Cerebellar cortex (tissue), 1 donor: ENCODE data around the gene PHYKPL.

ENCODE experiments used
- DNase-seq: peaks from one replicate; pipeline ENCODE4 v3.0.0-alpha.2; 2015; ENCODE audit warnings: low spot score

The PHYKPL gene

DNA sequence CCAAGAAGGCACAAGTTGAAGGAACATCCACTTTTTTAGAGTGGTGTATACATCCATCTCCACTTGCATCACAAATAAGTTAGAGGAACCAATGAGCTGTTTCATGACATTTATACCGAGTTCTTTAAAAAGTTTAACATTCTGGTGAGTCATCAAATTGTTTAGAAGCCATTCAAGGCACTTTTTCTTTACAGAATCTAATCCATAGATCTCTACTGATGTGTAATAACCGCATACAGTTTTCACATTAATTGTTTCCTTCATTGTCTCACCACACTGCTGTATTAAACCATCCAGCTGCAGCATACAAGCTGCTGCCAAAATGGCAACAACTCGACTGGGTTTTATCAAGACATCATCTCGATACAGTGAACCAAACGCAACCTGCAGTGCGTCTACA is 46.2 kb downstream of the PHYKPL start:
- DNase-seq = no peak

DNA sequence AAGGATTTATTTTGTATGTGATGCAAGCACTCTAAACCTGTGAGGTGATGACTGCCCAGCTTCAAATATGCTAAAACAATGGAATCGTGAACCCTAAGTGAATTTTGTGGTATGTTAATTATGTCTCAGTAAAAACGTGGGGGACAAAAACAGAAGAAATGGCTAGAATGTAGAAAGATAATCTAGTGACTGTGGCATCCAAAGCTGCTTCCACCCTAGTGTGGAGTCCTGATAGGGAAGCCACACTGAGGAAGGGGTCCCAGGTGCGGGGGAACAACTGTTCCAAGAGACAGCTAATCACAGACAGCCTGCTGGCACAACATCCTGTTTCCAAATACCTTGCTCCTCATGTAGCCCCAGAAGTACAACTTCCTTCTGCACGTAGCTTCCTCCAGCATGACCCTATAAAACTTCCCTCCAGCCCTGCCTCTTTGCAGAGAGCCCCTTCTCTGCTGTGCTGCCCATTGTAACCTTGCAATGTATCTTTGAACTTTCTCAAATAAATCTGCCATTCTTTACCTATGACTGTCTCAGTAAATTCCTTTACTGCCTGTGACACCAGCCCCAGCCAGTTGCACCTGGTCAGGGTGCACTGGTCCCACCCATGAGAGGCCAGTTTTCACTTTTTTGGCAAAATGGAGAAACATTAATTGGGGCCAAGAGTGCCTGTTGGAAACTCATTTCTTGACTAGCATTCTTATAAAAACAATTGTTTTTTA is 50.3 kb downstream of the PHYKPL start:
- DNase-seq = no peak

DNA sequence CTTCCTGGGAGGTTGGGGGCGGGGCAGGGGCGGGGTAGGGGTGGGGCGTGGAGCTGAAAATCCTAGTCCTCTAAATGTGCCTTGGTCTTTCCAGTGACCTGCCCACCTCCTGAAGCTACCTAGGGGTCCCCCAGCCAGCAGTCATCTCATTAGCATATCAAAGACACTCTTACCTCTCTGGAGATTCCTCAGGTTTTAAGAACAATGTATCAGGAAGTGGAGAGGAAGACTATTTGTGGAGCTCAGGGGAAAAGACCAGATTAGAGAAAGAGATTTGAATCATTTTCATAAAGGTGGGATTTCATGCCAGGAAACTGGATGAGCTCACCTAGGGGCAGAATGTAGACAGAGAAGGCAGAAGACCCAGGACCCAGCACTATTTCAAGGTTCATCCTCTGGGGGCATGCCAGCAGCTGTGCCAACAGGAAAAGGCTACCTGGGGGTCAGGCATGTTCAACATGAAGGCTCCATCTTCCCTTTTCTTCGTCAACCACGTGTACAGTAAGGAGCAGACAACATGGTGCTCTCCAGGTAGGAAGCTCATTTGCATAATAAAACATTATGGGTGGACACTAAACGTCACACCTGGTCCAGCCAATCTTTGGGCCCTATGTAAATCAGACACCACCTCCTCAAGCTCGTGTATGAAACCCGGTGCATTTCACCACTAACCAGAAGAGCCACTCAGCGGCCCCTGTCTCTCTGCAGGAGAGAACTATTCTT is 52.3 kb downstream of the PHYKPL start:
- DNase-seq = no peak

- DNase-seq = no peak
These were observed 55.0 kb downstream of the PHYKPL start for GRCh38 chr5:178177569-178177968.

DNA sequence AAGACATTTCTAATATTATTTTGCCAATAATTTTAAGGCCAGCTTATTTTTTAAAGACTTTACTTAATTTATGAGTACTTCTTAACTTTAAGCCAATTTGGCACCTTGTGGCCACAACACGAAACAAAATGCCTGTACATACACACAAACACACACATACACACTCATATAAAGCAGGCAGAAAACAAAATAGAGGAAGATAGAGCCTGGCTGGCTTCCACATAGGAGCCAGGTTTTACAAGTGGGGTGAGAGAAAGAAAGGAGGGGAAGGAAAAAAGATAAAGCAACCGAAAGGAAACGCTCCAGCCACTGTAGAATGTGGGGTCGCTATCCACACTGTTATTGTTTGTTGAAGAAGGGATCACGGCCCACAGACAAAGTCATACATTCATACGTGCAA is 55.8 kb downstream of the PHYKPL start:
- DNase-seq = no peak

DNA sequence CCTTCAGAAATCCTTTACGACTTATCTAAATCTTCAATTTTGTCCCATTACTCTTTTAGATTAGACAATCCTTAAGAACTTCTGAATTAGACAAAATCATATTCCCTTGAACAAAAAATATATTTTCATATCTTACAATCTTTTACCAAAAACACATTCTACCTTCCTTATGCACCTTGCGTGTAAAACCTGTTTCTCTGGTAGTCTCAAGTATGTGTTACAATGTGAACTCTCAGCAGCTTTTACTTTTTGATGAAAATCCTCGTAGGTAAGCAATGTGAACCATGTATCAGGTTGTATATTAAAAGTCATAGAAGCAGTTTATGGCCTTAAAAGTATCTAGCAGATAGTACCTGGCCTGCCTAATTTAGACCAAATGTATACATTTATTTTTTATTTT is 58.1 kb downstream of the PHYKPL start:
- no peak for DNase-seq

GRCh38 chr5:178170455-178170854 is 62.1 kb downstream of the PHYKPL start:
- DNase-seq = no peak

GRCh38 chr5:178165581-178165980 is 67.0 kb downstream of the PHYKPL start:
- no peak for DNase-seq

DNA sequence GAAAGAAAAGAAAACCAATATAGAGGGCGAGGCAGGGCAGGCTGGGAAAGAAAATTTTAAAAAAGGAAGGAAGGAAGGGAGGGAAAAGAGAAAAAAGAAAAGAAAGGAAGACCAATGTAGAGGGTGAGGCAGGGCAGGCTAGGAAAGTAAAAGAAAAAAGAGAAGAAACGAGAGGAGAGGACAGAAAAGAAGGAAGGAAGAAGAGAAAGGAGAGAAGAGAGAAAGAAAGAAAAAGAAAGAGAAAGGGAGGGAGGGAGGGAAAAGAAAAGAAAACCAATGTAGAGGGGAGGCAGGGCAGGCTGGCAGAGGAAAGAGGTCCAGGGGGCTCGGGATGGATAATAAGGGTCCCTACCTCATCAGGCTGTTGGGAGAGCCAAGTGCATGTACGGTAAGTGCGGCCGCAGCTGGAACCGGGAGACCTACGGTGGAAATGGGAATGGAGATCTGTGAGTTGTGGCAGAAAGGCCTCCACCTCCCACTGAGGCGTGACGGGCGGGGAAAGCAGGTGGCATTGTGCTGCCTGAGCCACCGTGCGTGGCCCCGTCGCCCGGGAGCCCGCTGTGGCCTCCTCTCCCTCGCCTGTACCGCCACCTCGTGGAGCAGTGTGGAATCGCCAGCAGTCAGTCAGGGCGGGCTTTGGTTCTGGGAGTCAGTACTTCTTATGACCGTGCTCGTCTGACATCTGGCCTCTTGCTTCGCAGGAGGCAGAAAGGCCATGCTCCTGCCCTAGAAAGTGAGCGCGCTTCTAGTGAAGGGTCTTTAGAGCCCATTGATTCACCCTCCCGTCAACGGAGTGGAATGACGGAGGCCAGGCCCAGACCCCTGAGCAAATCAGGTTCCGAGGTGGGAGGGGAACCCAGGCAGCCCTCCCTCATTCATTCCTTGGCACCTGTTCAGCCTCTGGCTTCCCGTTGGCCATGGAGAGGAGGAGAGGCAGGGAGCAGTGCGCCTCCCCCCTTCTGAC is 68.5 kb downstream of the PHYKPL start:
- DNase-seq = peak; percentile 86

DNA sequence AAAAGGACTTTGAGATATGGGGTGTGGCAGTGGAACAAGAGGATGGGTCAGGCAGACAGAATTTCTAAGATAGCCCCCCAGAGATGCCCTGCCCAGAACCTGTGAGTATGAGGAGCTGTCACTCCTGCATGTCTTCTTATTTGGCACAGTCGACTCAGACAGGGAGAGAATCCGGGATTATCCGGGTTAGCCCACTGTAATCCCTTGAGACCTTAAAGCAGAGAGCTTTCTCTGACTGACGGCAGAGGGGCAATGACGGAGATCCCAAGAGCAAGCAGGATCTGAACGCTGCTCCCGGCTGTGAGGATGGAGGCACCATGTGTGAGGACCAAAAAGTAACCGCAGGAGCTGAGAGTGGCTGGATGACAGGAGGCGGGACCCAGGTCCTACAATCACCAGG is 70.1 kb downstream of the PHYKPL start:
- no peak for DNase-seq

DNA sequence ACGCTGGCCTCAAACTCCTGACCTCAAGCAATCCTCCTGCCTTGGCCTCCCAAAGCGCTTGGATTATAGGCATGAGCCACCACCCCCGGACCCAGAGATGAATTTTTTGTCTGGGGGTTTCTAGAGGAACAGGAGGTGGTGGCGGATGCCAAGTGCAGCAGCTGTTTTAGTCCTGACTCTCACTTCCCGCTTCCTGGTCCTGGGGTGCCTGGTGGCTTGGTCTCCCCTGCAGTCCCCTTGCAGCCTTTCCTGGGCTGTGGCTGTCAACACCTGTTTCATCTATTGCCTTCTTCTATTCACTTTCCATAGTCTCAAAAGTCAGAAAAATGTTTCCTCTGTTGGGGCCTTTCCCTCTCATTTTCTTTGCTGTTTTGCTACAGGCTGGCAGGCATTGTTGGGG is 72.4 kb downstream of the PHYKPL start:
- DNase-seq = no peak
